Measurements from ENCODE around the gene PTDSS2.
"Not testable (repeated sequence)": the region's sequence is repeated elsewhere in the genome, so short reads cannot be mapped to it uniquely, and the experiment has no call there.

PTDSS2 gene

DNA sequence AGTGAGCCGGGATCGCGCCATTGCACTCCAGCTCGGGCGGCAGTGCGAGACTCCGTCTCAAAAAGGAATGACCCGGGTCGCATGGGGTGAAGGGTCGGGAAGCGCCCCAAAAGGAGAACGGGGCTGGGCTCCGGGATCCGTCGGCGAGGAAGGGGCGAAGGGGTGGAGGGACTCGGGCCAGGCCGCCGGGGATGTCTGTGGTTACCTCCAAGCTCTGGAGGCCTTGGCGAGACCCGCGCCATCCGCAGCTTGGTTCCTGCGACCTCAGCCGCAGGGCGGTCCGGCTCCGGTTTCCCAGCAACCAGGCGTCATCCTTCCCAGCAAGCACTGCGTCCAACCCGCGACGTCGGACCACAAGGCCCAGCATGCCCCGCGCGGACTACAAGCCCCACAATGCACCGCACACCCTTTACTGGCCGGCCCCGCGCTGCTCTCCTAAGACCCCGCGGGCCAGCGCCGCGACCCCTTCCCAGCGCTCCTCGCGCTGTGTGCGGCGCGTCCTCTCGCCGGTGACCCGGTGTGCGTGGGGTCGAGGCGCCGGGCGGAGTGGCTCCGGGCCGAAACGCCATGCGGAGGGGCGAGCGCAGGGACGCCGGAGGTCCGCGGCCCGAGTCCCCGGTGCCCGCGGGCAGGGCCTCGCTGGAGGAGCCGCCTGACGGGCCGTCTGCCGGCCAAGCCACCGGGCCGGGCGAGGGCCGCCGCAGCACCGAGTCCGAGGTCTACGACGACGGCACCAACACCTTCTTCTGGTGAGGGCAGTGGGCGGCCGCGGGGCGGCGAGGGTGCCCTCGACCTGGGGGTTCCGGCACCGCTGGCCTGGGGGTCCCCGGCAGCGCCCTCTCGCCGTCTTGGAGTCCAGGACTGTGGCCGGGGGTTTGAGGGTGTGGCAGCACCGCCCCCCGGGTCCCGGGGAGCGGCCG, at the start of gene PTDSS2:
Gene PTDSS2, plus strand, starts transcription at position 391 of the 920 bp plus-strand sequence. Its CDS starts 177 bp downstream, at position 568.
- DNase-seq (ENCODE audit: low read depth in 4 of 4, low spot score in 1 of 4), result peak; percentile 80 to 94 (median 88)

DNA sequence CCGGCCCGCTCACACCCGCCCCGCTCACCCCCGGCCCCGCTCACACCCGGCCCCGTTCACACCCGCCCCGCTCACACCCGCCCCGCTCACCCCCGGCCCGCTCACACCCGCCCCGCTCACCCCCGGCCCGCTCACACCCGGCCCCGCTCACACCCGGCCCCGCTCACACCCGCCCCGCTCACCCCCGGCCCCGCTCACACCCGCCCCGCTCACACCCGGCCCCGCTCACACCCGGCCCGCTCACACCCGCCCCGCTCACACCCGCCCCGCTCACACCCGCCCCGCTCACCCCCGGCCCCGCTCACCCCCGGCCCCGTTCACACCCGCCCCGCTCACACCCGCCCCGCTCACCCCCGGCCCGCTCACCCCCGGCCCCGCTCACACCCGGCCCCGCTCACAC, 48.9 kb upstream of the PTDSS2 start:
- not testable (repeated sequence) for DNase-seq (ENCODE audit: low read depth in 4 of 4, low spot score in 1 of 4)

DNA sequence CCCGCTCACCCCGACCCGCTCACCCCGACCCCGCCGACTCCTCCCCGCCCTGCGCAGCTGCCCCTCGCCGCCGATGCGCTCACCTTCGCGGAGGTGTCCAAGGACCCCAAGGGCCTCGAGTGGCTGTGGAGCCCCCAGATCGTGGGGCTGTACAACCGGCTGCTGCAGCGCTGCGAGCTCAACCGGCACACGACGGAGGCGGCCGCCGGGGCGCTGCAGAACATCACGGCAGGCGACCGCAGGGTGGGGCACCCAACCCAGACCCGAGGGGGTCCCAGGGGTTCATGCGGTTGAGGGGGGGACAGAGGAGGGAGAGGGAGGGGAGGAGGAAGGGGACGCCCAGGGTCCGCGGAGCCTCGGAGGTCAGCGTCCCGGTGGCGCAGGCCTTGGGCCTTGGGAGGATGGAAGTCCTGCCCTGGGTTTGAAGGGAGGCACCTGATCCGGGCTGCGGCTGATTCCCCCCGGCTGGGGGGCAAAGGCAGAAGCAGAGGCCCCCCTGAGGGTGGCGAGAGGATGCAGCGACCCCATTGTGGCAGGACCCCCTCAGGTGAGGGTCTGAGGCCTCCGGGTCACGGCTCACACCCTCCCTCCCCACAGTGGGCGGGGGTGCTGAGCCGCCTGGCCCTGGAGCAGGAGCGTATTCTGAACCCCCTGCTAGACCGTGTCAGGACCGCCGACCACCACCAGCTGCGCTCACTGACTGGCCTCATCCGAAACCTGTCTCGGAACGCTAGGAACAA, 46.9 kb upstream of the PTDSS2 start:
- DNase-seq (ENCODE audit: low read depth in 4 of 4, low spot score in 1 of 4), result no peak

DNA sequence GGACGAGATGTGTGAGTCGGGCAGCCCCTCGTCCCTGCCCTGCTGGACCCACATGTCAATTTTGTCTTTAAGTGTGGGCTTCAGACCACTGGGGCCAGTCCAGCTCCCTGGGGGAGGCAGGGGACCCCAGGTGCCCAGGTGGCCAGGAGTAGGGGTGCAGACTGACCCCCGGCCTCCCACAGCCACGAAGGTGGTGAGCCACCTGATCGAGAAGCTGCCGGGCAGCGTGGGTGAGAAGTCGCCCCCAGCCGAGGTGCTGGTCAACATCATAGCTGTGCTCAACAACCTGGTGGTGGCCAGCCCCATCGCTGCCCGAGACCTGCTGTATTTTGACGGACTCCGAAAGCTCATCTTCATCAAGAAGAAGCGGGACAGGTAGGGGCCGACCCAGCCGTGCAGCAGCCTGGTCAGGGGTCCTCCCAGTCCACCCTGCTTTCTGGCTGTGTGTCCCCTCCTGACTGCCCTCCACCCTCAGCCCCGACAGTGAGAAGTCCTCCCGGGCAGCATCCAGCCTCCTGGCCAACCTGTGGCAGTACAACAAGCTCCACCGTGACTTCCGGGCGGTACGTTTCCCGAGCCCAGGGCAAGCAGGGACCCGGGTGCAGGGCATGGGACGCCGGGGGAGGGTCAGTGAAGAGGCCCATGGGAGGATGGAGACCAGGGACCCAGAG, 46.2 kb upstream of the PTDSS2 start:
- DNase-seq (ENCODE audit: low read depth in 4 of 4, low spot score in 1 of 4), result no peak

DNA sequence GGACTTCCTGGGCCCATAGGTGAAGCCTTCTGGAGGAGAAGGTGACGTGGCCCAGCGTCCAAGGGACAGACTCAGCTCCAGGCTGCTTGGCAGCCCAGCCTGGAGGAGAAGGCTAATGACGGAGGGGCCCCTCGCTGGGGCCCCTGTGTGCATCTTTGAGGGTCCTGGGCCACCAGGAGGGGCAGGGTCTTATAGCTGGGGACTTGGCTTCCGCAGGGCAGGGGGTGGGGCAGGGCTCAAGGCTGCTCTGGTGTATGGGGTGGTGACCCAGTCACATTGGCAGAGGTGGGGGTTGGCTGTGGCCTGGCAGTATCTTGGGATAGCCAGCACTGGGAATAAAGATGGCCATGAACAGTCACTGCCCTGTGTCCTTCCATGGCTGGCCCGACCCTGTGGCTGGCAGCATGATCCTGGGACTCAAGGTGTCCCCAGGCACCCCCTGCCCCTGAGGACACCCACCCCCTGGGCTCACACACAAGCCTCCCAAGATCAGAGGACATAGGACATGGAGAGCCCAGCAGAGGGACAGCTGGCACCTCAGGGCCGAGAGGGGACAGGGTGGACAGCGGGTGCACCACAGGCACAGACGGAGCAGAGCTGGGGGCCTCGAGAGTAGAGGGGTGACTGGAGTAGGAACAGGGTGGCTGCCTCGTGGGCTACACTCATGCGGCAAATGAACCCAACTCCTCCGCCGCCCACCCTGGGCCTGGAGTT, 45.4 kb upstream of the PTDSS2 start:
- DNase-seq (ENCODE audit: low read depth in 4 of 4, low spot score in 1 of 4), result no peak

DNA sequence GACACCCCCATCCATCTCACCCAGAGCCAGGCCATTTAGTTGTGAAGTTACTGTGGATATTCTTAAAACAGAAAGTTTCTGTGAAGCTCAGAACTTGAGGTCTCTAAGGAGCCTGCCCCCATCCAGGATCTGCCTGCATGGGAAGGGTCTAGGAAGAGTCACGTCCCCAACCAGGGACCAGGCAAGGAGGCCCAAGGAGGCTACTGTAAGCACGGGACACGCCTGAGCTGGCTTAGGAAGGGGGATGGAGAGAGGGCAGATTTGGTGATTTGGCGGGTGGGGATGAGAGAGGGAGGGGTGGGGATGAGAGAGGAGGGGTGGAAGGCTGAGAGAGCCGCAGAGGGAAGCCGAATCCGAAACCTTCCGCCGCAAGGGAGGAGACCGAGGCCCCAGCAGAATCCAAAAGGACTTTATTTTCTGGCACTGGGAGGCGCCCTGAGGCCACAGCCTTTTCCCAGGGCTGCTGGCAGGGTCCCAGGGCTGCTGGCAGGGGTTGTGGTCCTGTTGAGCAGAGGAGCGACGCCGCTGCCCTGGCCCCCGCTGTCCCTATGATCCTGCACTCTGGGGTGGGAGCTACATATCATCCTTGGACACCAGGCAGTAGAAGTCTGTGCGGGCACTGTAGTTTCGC, 44.6 kb upstream of the PTDSS2 start:
- no peak for DNase-seq (ENCODE audit: low read depth in 4 of 4, low spot score in 1 of 4)

DNA sequence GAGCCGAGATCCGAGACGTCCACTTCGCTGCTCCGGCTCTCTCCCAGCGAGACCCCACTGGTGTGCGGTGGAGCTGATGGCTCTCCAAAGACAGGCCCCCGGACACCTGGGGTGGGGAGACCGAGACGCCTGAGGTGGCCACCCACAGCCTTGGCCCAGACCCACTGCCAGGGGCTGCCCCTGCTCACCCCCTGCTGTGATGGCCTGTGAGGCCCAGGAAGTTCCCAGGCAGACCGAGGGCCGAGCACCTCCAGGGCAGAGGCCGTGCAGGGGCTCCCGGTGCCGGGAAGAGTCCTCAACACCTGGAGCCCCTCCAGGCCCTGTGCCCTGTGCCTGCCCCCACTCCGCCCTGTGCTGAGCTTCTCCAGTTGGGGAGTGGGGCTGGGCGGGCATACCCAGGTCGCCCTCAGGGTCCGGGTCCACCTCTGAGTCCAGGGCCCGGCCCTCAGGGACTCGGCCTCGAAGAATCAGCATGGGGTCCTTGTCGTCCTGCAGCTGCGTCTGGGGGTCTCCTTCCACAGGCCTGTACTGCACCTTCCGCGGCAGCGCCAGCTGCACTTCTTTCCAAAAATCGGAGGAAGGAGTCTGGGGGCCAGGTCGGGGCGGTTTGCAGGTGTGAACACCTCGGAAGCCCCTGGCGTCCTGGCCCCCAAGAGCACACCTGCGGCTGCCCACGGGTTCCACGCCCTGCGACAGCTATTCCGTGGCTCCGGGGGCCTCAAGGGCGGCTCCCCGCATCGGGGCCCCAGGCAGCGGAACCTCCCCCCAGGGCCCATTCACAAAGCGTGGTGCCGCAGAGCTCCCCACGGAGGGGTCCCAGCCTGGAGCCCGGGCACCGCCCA, 43.9 kb upstream of the PTDSS2 start:
- no peak for DNase-seq (ENCODE audit: low read depth in 4 of 4, low spot score in 1 of 4)

DNA sequence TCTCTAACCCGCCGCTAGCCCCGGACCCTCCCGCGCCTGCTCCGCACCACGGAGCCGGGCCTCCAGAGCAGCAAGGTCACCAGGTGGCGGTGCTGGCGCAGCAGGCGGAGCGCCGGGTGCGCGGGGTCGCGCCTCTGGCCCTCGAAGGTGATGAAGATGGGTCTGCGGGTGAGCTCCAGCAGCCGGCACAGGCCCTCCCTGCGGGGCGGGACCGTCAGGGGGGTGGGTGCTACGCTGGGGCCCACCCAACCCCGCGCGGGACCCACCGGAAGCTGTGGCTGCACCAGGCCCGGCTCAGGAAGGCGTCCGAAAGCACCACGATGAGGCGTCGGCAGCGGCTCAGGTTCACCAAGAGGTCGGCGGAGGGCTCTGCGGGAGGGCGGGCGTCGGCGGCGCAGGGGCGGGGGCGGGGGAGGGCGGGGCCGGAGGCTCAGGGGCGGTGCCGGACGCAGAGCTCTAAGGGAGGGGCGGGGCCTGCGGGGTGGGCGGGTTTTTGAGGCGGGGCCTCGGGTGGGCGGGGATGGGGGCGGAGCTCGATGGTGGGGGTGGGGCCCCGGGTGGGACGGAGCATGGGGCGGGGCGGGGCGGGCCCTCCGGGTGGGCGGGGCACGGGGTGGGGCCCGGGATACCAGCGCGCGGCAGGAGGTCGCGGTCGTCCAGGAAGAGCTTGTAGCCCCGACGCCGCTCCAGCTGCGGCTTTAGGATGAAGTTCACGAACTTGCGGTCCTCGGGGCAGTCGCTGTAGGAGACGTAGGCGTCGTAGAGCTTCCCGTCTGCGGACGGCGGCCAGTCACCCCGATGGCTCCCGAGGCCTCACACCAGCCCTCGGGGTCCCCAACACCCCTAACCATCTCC, 43.1 kb upstream of the PTDSS2 start:
- DNase-seq (ENCODE audit: low read depth in 4 of 4, low spot score in 1 of 4), result peak; percentile 61 to 88 (median 75)

DNA sequence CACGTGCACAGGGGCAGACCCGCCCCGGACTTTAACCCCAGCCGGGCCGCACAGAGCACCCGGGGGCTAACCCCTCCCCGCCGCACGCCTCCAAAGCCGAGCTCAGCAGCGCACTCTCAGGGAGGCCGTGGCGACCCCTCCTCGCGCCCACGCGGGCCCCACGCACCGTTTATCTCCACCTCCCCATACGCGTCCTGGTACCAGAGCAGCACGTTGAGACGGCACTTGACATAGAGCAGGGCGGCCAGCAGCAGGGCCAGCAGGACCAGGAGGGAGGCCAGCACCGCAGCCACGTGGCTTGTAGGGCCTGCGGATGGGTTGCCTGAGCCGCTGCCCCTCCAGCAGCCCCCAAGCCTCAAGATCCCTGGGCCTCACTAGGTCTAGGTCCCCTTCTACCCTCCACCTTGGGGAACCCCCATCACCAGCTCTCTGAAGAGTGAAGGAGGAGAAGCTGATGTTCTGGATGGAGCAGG, 42.4 kb upstream of the PTDSS2 start:
- no peak for DNase-seq (ENCODE audit: low read depth in 4 of 4, low spot score in 1 of 4)

DNA sequence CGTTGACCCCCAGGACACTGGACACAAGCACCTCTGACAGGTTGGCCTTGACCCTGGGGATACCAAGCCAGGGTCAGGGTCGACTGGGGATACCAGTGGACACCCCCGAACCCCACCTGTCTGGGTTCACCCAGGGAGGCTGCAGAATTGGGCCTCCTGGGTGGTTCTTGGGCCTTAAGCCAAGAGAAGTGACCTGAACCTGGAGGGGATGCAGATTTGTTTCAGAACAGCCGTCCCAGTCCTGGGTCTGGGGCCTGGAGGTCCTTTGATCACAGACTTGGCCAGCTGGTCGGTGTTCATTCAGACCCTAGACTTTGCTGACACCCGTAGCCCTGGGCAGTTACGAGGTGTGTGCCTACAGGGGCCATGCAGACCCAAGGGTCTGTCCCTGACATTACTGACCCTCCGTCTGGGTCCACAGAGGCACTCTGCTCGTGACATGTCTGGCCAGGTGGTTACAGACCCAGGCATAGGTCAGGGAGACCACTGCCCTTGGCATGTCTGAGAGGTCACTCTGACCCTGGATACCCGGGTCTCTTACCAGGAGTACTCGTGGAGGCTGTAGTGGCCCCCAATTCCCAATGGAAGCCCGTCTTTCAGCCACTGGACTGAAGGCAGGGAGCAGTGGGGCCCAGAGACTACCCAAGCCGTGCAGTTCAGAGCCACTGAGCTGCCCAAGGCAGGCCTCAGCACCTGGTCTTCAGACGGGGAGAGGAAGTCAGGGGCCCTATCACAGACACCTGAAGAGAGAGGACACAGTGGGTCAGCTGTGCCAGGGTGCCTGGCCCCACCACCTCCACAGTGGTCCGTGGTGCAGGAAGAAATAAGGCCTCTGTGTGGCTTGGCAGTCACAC, 41.7 kb upstream of the PTDSS2 start:
- no peak for DNase-seq (ENCODE audit: low read depth in 4 of 4, low spot score in 1 of 4)

DNA sequence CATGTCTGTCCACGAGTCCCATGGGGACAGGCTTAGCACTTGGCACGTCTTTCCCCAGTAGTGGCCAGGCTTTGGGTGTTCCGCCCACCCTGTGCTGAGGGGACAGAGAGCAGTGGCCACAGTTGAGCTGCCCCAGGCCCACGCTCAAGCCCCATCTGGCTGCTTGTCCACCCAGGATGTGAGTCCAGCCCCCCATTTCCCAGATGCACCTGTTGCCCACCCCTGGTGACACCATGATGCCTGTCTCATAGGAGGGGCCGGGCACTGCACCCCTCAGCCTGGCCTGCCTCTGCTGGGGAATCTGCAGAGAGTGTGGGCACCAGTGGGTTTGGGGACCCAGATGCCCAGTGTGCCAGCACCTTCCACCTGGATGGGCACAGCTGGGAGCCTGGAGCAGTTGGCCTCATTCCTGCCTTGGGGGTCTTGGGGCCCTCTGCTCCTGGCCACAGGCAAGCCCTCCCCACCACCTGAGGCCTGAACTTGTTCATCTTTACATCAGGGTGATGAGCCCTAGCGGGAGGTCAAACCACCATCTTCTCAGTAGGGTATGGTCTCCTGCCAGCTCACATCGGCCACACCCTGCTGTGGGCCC, 41.0 kb upstream of the PTDSS2 start:
- no peak for DNase-seq (ENCODE audit: low read depth in 4 of 4, low spot score in 1 of 4)

DNA sequence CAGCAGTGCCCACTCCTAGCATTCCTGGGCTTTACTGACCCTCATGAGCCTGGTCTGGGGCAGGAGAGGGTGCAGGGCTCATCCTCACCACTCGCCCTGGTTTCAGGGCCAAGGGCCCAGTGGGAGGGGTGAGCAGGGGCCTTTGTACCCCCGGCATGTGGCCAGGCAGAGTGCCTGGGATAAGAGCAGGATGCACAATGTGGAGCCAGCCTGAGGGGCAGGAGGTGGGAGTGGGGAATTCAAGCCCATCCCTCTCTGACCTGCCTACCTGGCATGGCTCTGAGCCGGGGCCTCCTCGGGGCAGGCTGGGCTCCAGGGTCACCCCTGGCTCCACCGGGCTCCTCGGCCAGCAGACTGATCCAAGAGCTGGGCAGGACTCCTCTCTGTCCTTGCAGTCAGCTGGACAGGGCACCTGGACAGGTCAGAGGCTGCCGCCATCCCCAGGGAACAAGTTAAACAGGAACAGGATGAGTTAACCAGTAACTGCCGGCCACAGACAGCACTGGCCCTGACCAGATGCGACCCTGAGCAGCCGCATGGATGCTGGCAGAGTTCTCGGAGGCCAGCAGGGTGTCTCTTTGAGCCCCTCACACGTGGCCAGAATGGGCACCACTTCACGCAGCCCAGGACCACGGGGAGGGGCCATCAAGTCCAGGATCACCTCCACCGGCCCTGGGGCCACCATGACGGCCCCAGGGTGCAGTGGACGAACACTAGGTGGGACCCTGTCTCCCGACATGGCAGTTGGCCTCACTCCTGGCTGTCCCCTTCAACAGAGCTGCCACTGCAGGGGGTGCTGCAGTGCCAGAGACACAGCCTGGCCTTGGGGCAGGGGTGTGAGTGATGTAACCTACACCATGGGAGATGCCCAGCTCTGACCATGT, 40.2 kb upstream of the PTDSS2 start:
- DNase-seq (ENCODE audit: low read depth in 4 of 4, low spot score in 1 of 4), result no peak

DNA sequence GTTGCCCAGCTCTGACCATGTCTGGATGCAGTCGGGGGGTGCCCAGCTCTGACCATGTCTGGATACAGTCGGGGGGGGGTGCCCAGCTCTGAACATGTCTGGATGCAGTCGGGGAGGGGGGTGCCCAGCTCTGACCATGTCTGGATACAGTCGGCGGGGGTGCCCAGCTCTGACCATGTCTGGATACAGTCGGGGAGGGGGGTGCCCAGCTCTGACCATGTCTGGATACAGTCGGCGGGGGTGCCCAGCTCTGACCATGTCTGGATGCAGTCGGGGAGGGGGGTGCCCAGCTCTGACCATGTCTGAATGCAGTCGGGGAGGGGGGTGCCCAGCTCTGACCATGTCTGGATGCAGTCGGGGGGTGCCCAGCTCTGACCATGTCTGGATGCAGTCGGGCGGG, 39.4 kb upstream of the PTDSS2 start:
- DNase-seq (ENCODE audit: low read depth in 4 of 4, low spot score in 1 of 4), result not testable (repeated sequence)

DNA sequence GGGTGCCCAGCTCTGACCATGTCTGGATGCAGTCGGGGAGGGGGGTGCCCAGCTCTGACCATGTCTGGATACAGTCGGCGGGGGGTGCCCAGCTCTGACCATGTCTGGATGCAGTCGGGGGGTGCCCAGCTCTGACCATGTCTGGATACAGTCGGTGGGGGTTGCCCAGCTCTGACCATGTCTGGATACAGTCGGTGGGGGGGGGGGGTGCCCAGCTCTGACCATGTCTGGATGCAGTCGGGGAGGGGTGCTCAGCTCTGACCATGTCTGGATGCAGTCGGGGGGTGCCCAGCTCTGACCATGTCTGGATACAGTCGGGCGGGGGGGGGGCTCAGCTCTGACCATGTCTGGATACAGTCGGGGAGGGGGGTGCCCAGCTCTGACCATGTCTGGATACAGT, 38.6 kb upstream of the PTDSS2 start:
- not testable (repeated sequence) for DNase-seq (ENCODE audit: low read depth in 4 of 4, low spot score in 1 of 4)

DNA sequence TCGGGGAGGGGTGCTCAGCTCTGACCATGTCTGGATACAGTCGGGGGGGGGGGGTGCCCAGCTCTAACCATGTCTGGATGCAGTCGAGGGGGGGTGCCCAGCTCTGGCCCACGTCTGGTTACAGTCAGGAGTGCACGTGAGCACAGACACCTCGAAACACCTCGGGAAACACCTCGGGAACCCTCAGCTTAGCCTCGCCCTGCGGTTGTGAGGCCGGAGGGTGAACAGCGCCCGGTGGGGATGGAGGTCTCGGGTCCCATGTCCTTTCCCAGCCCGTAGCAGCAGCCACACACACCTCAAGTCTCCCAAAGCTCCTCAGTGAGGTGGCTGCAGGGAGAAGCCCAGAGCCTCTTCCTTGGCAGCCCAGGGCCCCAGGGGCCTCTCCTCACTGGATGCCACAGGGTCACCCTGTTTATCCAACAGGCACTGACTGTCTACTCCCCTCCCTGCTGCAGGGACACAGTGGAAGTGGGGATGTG, 37.4 kb upstream of the PTDSS2 start:
- no peak for DNase-seq (ENCODE audit: low read depth in 4 of 4, low spot score in 1 of 4)

All from stimulated activated CD4-positive, alpha-beta T cell treated with anti-CD3 and anti-CD28 coated beads, Interleukin-1b, Interleukin-23, amount 100 ng/mL, for 24 hours (primary cell).